ENCODE results near the gene RHBDD3.

Gene RHBDD3

GRCh38 chr22:29216011-29216872 is 51.5 kb downstream of the RHBDD3 start:
- no peak for DNase-seq

GRCh38 chr22:29215012-29215860 is 52.5 kb downstream of the RHBDD3 start:
- no peak for DNase-seq

- no peak for DNase-seq
Measured at GRCh38 chr22:29214232-29214631, 53.5 kb downstream of the RHBDD3 start.

- no peak for DNase-seq
Measured at GRCh38 chr22:29213493-29213892, 54.3 kb downstream of the RHBDD3 start.

GRCh38 chr22:29212743-29213142 is 55.0 kb downstream of the RHBDD3 start:
- no peak for DNase-seq

- no peak for DNase-seq
Measured at GRCh38 chr22:29211466-29211865, 56.3 kb downstream of the RHBDD3 start.

- DNase-seq, result no peak
Measured at GRCh38 chr22:29211066-29211465, 56.7 kb downstream of the RHBDD3 start.
